ENCODE data around the gene FNDC7.
"Not testable (repeated sequence)": the region's sequence is repeated elsewhere in the genome, so short reads cannot be mapped to it uniquely, and the experiment has no call there.

Gene FNDC7, protein sequence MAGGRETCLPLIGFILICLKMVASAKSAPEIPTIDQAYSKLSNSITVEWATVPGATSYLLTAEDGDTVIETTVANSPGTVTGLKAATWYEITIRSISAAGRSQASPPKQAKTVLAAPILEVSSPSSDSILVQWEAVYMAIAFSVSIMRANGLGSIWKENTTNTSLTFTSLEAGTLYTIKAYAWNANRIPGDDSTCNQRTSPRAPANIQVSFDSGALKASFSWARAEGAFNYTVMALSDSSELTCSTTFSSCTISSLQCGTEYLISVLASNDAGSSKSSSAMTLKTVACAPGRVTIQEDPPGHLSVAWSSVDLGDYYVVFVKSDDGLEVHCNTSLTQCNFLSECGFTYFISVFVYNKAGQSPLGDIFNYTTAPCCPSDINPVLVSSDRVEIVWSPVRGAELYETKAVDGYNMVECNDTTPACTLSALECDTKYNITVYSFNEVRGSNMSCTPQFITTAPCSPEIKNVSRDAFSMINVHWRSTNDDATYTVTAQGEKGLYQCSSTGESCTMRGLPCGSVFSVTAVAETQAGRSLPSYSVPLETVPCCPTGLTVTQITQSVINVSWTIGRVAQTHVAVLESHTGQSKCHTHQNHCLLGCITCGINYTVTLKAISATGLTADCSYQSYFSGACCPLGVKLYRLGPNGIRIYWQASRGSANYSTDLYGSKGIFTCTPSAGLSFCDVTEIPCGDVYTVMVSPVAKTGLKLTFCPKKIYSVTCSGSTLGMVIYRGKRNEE

GRCh38 chr1:108712606-108713150 is at the start of gene FNDC7:
Gene FNDC7, plus strand, starts transcription at chr1:108712908. Its CDS starts 26 bp downstream, at chr1:108712934.
- no peak for DNase-seq (ENCODE audit: low read depth in 2 of 2)

- DNase-seq (ENCODE audit: low read depth in 2 of 2): no peak
Observed at GRCh38 chr1:108663074-108663473, 49.6 kb upstream of the FNDC7 start.

- no peak for DNase-seq (ENCODE audit: low read depth in 2 of 2)
Observed at GRCh38 chr1:108664481-108664880, 48.2 kb upstream of the FNDC7 start.

GRCh38 chr1:108665067-108665466 is 47.6 kb upstream of the FNDC7 start:
- no peak for DNase-seq (ENCODE audit: low read depth in 2 of 2)

DNA sequence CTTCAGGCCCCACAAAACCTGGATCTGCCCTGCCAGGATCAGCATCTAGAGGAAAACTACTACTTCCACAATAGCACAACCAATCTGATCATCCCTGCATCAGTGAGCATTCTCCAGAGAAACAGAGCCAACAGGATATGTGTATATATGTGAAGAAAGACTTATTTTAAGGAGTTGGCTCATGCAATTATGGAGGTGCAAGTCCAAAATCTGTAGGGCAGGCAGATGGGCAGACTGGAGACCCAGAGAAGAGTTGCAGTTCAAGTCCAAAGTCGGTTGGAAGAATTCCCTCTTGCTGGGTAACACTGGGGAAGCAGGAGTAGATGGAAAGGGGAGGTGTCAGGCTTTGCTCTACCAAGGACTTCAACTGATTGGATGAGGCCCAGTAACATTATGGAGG is 46.9 kb upstream of the FNDC7 start:
- no peak for DNase-seq (ENCODE audit: low read depth in 2 of 2)

- not testable (repeated sequence) for DNase-seq (ENCODE audit: low read depth in 2 of 2)
Observed at GRCh38 chr1:108667422-108667821, 45.3 kb upstream of the FNDC7 start.

- no peak for DNase-seq (ENCODE audit: low read depth in 2 of 2)
Observed at GRCh38 chr1:108668777-108669176, 43.9 kb upstream of the FNDC7 start.

DNA sequence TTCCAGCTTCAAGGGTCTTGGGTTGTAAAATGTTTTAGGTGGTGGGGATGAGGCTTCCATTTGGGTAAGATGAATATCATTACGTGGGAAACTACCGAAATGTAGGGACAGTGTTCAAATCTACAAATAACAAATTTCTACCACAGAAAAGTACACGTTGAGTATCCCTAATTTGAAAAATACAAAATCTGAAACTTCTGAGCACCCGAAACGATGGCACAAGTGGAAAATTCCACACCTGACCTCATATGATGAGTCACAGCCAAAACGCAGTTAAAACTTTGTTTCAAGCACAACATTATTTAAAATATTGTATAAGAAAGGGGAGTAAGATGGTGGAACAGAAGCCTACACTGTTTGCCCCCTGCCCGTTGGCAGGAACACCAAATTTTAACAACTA is 43.0 kb upstream of the FNDC7 start:
- no peak for DNase-seq (ENCODE audit: low read depth in 2 of 2)

GRCh38 chr1:108670131-108670773 is 42.5 kb upstream of the FNDC7 start:
- no peak for DNase-seq (ENCODE audit: low read depth in 2 of 2)

GRCh38 chr1:108671143-108671542 is 41.6 kb upstream of the FNDC7 start:
- no peak for DNase-seq (ENCODE audit: low read depth in 2 of 2)

GRCh38 chr1:108678706-108679105 is 34.0 kb upstream of the FNDC7 start:
- no peak for DNase-seq (ENCODE audit: low read depth in 2 of 2)

- DNase-seq (ENCODE audit: low read depth in 2 of 2): no peak
Observed at GRCh38 chr1:108679586-108680213, 33.0 kb upstream of the FNDC7 start.

DNA sequence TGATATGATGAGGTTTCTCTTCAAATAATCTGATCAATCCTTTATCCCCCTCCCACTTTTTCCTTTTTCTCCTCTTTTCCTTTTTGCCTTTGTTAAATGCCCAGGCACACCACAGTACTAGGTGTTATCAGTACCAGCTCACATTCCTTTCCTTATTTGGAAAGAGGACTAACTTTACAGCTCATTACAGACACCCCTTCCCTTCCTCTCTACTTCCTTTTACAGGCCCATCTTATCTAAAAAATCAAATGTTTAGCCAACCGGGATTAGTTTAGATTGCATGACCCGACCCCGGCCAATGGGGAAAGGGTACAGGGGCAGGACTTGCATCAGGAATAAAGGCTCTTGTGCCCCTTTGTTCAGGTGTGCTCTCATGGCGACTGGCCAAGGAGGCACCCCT is 31.0 kb upstream of the FNDC7 start:
- not testable (repeated sequence) for DNase-seq (ENCODE audit: low read depth in 2 of 2)

DNA sequence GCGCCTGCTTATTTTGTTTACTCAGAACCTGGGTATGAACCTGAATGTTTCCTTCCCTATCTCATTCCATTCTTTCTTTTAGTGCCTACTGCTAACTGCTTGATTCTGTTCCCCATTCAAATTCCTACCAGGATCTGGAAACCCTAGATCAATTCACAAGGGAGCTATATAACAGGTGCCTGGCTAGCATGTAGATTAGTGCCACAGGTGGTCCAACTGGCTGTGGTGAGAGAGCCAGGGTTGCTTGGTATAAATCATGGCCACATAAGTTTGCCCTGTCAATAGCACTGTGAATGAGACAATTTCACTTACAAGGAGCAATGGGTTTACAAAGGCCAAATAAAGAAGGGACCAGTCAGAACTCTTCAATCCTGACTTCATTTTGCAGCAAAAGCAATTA is 27.2 kb upstream of the FNDC7 start:
- no peak for DNase-seq (ENCODE audit: low read depth in 2 of 2)

GRCh38 chr1:108686614-108687313 is 25.9 kb upstream of the FNDC7 start:
- DNase-seq (ENCODE audit: low read depth in 2 of 2): no peak

- no peak for DNase-seq (ENCODE audit: low read depth in 2 of 2)
Observed at GRCh38 chr1:108691128-108691941, 21.4 kb upstream of the FNDC7 start.

DNA sequence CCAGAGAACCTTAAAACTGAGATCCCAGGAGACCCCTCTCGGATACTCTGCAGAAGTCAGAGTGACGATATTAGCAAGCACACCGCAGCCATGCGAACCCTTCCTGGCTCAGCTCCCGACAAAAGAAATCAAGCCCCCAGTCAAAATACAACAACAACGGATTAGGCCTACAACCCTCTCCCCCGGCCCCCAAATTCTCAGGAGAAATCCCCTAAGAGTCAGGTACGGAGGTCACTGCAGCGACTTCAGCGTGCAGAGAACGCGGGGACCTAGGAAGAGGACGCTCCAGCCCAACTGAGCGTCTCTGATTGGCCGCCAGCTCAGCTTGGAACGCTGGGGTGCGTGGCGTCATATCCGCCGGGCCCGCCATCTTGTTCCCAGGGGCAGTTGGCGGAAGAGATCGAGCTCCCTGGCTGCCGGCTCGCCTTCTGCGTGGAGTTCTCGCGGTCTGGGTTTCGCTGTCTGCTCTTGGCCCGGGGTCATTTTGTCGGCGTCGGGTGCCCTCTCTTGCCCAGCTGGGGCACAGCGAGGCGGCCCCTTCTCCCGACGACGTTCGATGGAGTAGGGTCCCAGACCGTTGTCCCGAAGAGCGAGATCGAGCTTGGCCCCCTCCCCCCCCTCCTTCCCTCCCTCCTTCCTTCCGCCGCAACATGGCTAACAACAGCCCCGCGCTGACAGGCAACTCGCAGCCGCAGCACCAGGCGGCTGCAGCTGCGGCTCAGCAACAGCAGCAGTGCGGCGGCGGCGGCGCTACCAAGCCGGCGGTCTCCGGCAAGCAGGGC is 20.6 kb upstream of the FNDC7 start, which contains the start of gene PRPF38B:
TSS of gene PRPF38B (plus strand) at position 369 of the 782 bp plus-strand sequence. CDS start at position 651, 282 bp downstream.
- peak; percentile 91 to 93 for DNase-seq (ENCODE audit: low read depth in 2 of 2)

- peak; percentile 63 to 66 for DNase-seq (ENCODE audit: low read depth in 2 of 2)
Observed at GRCh38 chr1:108692724-108693655, 19.7 kb upstream of the FNDC7 start.
